SK-N-SH treated with all-trans-retinoic acid at 6 μM for 48 hours (cell line): Measurements from ENCODE around the gene OMD.

Source experiments
- ZFP30 ChIP-seq: fragments of 450-650 bp; formaldehyde crosslinking; IDR thresholded peaks from 2 replicates; pipeline ENCODE4 v1.5.0; 2022; ENCODE audit warnings: mild to moderate bottlenecking, moderate library complexity
- TF ChIP-seq, protein P1 (sequence below): fragments of 250-450 bp; sonication (Bioruptor Pico); IDR thresholded peaks from 2 replicates; pipeline ENCODE4 v1.8.0; 2021; ENCODE audit warnings: low read depth, mild to moderate bottlenecking, moderate library complexity, borderline replicate concordance
- TF ChIP-seq, protein P2 (sequence below): fragments of 250-450 bp; sonication (Bioruptor Pico); IDR thresholded peaks from 2 replicates; pipeline ENCODE4 v1.8.0; 2020; ENCODE audit warnings: mild to moderate bottlenecking, moderate library complexity, borderline replicate concordance

GRCh38 chr9:92373167-92373566, 51.1 kb downstream of the OMD start:
- no peak for TF ChIP-seq ZFP30 (CRISPR knock-in tag)
- TF ChIP-seq, protein P1, sequence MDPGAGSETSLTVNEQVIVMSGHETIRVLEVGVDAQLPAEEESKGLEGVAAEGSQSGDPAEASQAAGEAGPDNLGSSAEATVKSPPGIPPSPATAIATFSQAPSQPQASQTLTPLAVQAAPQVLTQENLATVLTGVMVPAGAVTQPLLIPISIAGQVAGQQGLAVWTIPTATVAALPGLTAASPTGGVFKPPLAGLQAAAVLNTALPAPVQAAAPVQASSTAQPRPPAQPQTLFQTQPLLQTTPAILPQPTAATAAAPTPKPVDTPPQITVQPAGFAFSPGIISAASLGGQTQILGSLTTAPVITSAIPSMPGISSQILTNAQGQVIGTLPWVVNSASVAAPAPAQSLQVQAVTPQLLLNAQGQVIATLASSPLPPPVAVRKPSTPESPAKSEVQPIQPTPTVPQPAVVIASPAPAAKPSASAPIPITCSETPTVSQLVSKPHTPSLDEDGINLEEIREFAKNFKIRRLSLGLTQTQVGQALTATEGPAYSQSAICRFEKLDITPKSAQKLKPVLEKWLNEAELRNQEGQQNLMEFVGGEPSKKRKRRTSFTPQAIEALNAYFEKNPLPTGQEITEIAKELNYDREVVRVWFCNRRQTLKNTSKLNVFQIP (CRISPR knock-in tag) = no peak
- TF ChIP-seq, protein P2, sequence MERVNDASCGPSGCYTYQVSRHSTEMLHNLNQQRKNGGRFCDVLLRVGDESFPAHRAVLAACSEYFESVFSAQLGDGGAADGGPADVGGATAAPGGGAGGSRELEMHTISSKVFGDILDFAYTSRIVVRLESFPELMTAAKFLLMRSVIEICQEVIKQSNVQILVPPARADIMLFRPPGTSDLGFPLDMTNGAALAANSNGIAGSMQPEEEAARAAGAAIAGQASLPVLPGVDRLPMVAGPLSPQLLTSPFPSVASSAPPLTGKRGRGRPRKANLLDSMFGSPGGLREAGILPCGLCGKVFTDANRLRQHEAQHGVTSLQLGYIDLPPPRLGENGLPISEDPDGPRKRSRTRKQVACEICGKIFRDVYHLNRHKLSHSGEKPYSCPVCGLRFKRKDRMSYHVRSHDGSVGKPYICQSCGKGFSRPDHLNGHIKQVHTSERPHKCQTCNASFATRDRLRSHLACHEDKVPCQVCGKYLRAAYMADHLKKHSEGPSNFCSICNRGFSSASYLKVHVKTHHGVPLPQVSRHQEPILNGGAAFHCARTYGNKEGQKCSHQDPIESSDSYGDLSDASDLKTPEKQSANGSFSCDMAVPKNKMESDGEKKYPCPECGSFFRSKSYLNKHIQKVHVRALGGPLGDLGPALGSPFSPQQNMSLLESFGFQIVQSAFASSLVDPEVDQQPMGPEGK (CRISPR knock-in tag) = no peak
